ENCODE measurements around the gene SIGLEC1.

The SIGLEC1 gene

DNA sequence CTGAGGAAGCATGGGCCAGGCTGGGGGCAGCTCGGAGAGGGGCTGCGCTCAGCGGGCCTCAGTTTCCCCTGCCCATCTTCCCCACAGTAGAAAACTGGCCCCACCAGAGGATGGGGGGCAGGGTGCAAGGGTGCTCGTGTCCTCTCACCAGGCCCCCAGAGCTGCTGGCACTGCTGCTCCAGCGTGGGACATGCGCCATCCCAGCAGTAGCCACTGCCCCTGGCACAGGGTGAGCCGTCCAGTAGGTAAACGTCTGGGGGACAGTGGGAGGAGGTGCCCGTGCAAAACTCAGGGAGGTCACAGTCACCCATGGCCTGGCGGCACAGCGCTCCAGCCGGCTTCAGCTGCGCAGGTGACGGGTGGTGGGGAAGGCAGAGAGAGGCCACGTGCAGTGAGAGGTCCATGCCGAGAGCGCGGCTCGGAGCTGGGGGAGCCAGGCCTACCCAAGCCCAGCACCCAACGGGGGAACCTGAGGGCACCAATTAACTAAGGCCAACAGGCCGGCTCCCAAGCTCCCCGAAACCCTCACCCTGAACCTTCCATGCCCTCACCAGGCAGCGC is 40.3 kb downstream of the SIGLEC1 start:
- Histone ChIP-seq H3K4me3 (ENCODE audit: low read length) (no peak overlapping the region), H3K27ac (ENCODE audit: low read length) (no peak overlapping the region)
- no peak for DNase-seq

DNA sequence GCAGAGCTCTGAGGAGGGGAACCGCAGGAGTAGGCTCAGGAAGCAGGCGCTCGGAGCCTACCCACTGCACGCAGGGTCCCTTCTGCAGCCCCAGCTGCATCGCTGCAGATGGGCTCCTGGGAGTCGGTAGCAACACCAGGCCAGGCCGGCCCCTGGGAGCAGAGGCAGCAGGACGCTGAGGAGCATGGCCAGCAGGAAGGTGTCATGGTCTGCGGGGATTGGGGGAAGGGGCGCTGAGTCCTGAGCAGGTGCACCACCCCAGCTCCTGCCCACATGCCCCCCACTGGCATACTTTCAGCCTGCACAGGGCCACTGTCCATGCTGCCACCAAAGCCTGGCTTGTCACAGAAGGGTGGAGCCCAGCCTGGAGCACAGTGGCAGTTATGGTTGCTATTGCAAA is 41.5 kb downstream of the SIGLEC1 start:
- no peaks in the 10 kb centered on the region for H3K9me2 ChIP-seq (replicated peaks; ENCODE audit: insufficient read depth, low read length)
- DNase-seq = no peak

More for the DNA sequence above, 40.3 kb downstream of the SIGLEC1 start:
- Histone ChIP-seq H3K36me3 (replicated peaks; ENCODE audit: insufficient read depth, low read length) (no peaks in the 10 kb centered on the region), H3K9me2 (replicated peaks; ENCODE audit: insufficient read depth, low read length) (no peaks in the 10 kb centered on the region), H3K4me1 (ENCODE audit: low read length) (no peaks in the 10 kb centered on the region), H3K4me2 (ENCODE audit: low read depth, low read length) (peak overlapping the region; percentile 41; the same call in 1 of the 2 replicates), H3F3A (ENCODE audit: insufficient read depth, low read length) (no peaks in the 10 kb centered on the region), H4K20me1 (ENCODE audit: insufficient read depth, low read length) (no peaks in the 10 kb centered on the region), H3K9me3 (replicated peaks; ENCODE audit: insufficient read depth, low read length) (no peaks in the 10 kb centered on the region), H3K9ac (ENCODE audit: low read length) (no peak overlapping the region), H3K79me2 (ENCODE audit: low read length) (no peaks in the 10 kb centered on the region), H2AFZ (ENCODE audit: low read length) (0 out of 2 replicates have a peak overlapping the region, but pooled peaks have one; percentile 3), H3K27me3 (replicated peaks; ENCODE audit: insufficient read depth, low read length) (peaks cover 52% of the 10 kb centered on the region)
- no peak for TF ChIP-seq EZH2phosphoT487 (IDR thresholded peaks at IDR 0.05; ENCODE audit: low read length)
- no peak for TF ChIP-seq EZH2 (optimal IDR thresholded peaks at IDR 0.05; ENCODE audit: low read depth, low read length)
- TF ChIP-seq CTCF (IDR thresholded peaks at IDR 0.05; ENCODE audit: low read length) = no peak

DNA sequence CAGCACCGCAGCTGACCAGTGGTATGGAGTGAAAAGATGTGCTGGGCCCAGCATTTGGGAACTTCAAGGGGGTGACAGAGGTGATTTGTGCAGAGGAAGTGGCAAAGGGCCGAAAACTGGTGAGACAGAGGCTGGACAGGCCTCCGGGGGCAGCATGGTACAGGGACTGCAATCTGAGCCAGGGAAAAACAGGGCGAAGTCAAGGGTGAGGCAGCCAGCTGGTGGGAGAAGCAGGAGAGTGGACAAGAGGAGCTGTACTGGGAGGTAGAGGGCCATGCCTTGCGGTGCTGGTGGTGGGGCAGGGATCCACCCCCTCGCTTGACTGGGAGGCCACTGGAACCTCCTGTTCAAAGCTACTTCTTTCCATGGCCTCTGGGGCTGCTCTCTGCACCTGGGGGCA is 41.9 kb downstream of the SIGLEC1 start:
- no peak for DNase-seq
- Histone ChIP-seq H3K4me3 (ENCODE audit: low read length) (no peak overlapping the region), H3K4me1 (ENCODE audit: low read length) (peaks cover 8% of the 10 kb centered on the region), H2AFZ (ENCODE audit: low read length) (no peak overlapping the region), H3K4me2 (ENCODE audit: low read depth, low read length) (no peak overlapping the region), H3K79me2 (ENCODE audit: low read length) (no peaks in the 10 kb centered on the region), H3K9ac (ENCODE audit: low read length) (no peak overlapping the region), H3K27ac (ENCODE audit: low read length) (no peak overlapping the region), H3K9me2 (replicated peaks; ENCODE audit: insufficient read depth, low read length) (no peaks in the 10 kb centered on the region), H3K9me3 (replicated peaks; ENCODE audit: insufficient read depth, low read length) (no peaks in the 10 kb centered on the region), H3F3A (ENCODE audit: insufficient read depth, low read length) (peaks cover 4% of the 10 kb centered on the region), H4K20me1 (ENCODE audit: insufficient read depth, low read length) (no peaks in the 10 kb centered on the region), H3K27me3 (replicated peaks; ENCODE audit: insufficient read depth, low read length) (peaks cover 39% of the 10 kb centered on the region), H3K36me3 (replicated peaks; ENCODE audit: insufficient read depth, low read length) (no peaks in the 10 kb centered on the region)
- TF ChIP-seq EZH2 (optimal IDR thresholded peaks at IDR 0.05; ENCODE audit: low read depth, low read length) = no peak
- no peak for TF ChIP-seq CTCF (IDR thresholded peaks at IDR 0.05; ENCODE audit: low read length)
- TF ChIP-seq EZH2phosphoT487 (IDR thresholded peaks at IDR 0.05; ENCODE audit: low read length) = no peak

More for the DNA sequence above, 41.5 kb downstream of the SIGLEC1 start:
- no peaks in the 10 kb centered on the region for H3K9me3 ChIP-seq (replicated peaks; ENCODE audit: insufficient read depth, low read length)
- H3K27me3 ChIP-seq (replicated peaks; ENCODE audit: insufficient read depth, low read length) = peaks cover 44% of the 10 kb centered on the region
- TF ChIP-seq EZH2phosphoT487 (IDR thresholded peaks at IDR 0.05; ENCODE audit: low read length) (no peak), EZH2 (optimal IDR thresholded peaks at IDR 0.05; ENCODE audit: low read depth, low read length) (no peak), CTCF (IDR thresholded peaks at IDR 0.05; ENCODE audit: low read length) (no peak)
- H3K79me2 ChIP-seq (ENCODE audit: low read length) = no peaks in the 10 kb centered on the region
- peaks cover 5% of the 10 kb centered on the region for H3K4me1 ChIP-seq (ENCODE audit: low read length)
- H3K9ac ChIP-seq (ENCODE audit: low read length) = no peak overlapping the region
- no peak overlapping the region for H3K27ac ChIP-seq (ENCODE audit: low read length)
- H3K36me3 ChIP-seq (replicated peaks; ENCODE audit: insufficient read depth, low read length) = no peaks in the 10 kb centered on the region
- H4K20me1 ChIP-seq (ENCODE audit: insufficient read depth, low read length) = no peaks in the 10 kb centered on the region
- H3K4me3 ChIP-seq (ENCODE audit: low read length) = no peak overlapping the region
- H3K4me2 ChIP-seq (ENCODE audit: low read depth, low read length) = no peak overlapping the region
- no peak overlapping the region for H2AFZ ChIP-seq (ENCODE audit: low read length)
- peaks cover 4% of the 10 kb centered on the region for H3F3A ChIP-seq (ENCODE audit: insufficient read depth, low read length)

Data from MM.1S (cell line).